Heart left ventricle (tissue), 13 donors: ENCODE measurements around the gene SMLR1.

Source experiments
- POLR2A ChIP-seq, 2 donors: fragments of 450-650 bp; IDR thresholded peaks; one replicate each; pipeline ENCODE4 v1.6.1; 2017; ENCODE audit warnings: antibody characterized with exemption in 2 of 2, mild to moderate bottlenecking in 2 of 2, moderate library complexity in 2 of 2
- TF ChIP-seq, protein P1 (sequence below), 12 donors: fragments of 200-600 bp; sonication (generic) in 4 of 12; IDR thresholded peaks; one replicate each; pipeline versions ENCODE4 v1.5.0 to v1.8.0; 2018 to 2022; ENCODE audit warnings: antibody characterized with exemption in 12 of 12, mild to moderate bottlenecking in 5 of 12
- donor health status: ischemic (EF 13 %, LVEDD 7.1; RV severe dilation, severe dysfunction).
- donor health status: DM: no; HTN: yes; CAD: no.
- donor health status: DM: no; HTN: no; CAD: no.
- donor health status: ischemic (EF 25% LVEDD 6.9; RV normal size, moderate dysfunction).
- donor health status: ischemic (EF 25% LVEDD 5.7; RV mildly dilated, moderate dysfunction).
- donor health status: ischemic (EF 35%, LVEDD 5.7; RV mildly dilated, moderate dysfunction).
- donor health status: nonischemic (EF 11% LVEDD 7.7; RV severe dilation, severe dysfunction).
- donor health status: DM: yes; HTN: yes; CAD: no.
- donor health status: PGD.
- donor health status: ischemic (EF 29% LVEDD 5.4; RV normal size, mild dysfunction).
- donor health status: nonischemic (EF 23%, LVEDD 6.1; RV moderate dilation, normal function).

GRCh38 chr6:130846501-130846900 is 19.3 kb downstream of the SMLR1 start:
- TF ChIP-seq POLR2A (IDR thresholded peaks at IDR 0.05), result no peak
- TF ChIP-seq, protein P1, sequence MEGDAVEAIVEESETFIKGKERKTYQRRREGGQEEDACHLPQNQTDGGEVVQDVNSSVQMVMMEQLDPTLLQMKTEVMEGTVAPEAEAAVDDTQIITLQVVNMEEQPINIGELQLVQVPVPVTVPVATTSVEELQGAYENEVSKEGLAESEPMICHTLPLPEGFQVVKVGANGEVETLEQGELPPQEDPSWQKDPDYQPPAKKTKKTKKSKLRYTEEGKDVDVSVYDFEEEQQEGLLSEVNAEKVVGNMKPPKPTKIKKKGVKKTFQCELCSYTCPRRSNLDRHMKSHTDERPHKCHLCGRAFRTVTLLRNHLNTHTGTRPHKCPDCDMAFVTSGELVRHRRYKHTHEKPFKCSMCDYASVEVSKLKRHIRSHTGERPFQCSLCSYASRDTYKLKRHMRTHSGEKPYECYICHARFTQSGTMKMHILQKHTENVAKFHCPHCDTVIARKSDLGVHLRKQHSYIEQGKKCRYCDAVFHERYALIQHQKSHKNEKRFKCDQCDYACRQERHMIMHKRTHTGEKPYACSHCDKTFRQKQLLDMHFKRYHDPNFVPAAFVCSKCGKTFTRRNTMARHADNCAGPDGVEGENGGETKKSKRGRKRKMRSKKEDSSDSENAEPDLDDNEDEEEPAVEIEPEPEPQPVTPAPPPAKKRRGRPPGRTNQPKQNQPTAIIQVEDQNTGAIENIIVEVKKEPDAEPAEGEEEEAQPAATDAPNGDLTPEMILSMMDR (IDR thresholded peaks at IDR 0.05), result no peak
